PC-3 (cell line): Measurements from ENCODE around the gene FSTL4. TPM values are rescaled to one million over a fixed set of nuclear protein-coding genes. Genes with fewer than 3 reads are reported as not detected.

Experiments
- ATAC-seq: fragments of 200-7000 bp; cut with Tn5 transposase; 2 replicates; pipeline ENCODE4 v1.9.1; 2020; ENCODE audit warnings: mild to moderate bottlenecking, moderate library complexity
- BruUV-seq: library from RNA; stranded (reverse); fragments of 400-500 nt; replicated peaks from 2 replicates; lab custom pipeline; 2021; lab: Mats Ljungman, UMichigan
- CTCF ChIA-PET: fragments of 300-600 bp; sonication (Branson Sonifier 250); formaldehyde crosslinking; loops from one replicate; lab custom pipeline; 2022; ENCODE audit warnings: antibody characterized with exemption; lab: Charles Lee
- POLR2A ChIA-PET: fragments of 300-600 bp; sonication (Branson Sonifier 250); formaldehyde crosslinking; loops from one replicate; lab custom pipeline; 2022; ENCODE audit warnings: antibody characterized with exemption; ENCODE audit not compliant: unreplicated experiment; lab: Charles Lee
- DNase-seq: peaks from one replicate; pipeline ENCODE4 v3.0.0-alpha.2; 2015
- H2AFZ ChIP-seq: fragments of 300-600 bp; sonication (generic); 2 replicates; pipeline ENCODE4 v1.6.0; 2016; ENCODE audit warnings: antibody characterized with exemption, low read length
- H3F3A ChIP-seq: fragments of 300-600 bp; sonication (generic); one replicate; pipeline ENCODE4 v1.6.0; 2017; ENCODE audit warnings: antibody characterized with exemption, low read length, control low read depth, mild to moderate bottlenecking; ENCODE audit not compliant: unreplicated experiment
- H3K27ac ChIP-seq: fragments of 300-600 bp; sonication (generic); 2 replicates; pipeline ENCODE4 v1.5.1; 2016; ENCODE audit warnings: mild to moderate bottlenecking, low read length
- H3K27me3 ChIP-seq: fragments of 300-600 bp; sonication (generic); 2 replicates; pipeline ENCODE4 v1.6.1; 2016; ENCODE audit warnings: low read length, mixed read lengths
- H3K36me3 ChIP-seq: fragments of 300-600 bp; sonication (generic); 2 replicates; pipeline ENCODE4 v1.6.1; 2016; ENCODE audit warnings: low read depth, mixed run types, low read length, mixed read lengths
- H3K4me1 ChIP-seq: fragments of 300-600 bp; sonication (generic); 2 replicates; pipeline ENCODE4 v1.5.1; 2016; ENCODE audit warnings: low read length; ENCODE audit not compliant: insufficient read depth
- H3K4me2 ChIP-seq: fragments of 300-600 bp; sonication (generic); 2 replicates; pipeline ENCODE4 v1.6.0; 2016; ENCODE audit warnings: low read length
- H3K4me3 ChIP-seq: fragments of 300-600 bp; sonication (generic); 2 replicates; pipeline ENCODE4 v1.5.1; 2016; ENCODE audit warnings: mild to moderate bottlenecking, low read length, mixed read lengths
- H3K79me2 ChIP-seq: fragments of 300-600 bp; sonication (generic); 2 replicates; pipeline ENCODE4 v1.6.1; 2017; ENCODE audit warnings: low read length, mixed read lengths
- H3K9ac ChIP-seq: fragments of 300-600 bp; sonication (generic); 2 replicates; pipeline ENCODE4 v1.6.0; 2016; ENCODE audit warnings: mild to moderate bottlenecking, low read length
- H3K9me2 ChIP-seq: fragments of 300-600 bp; sonication (generic); replicated peaks from 2 replicates; pipeline ENCODE4 v1.6.1; 2016; ENCODE audit warnings: mixed run types, low read length, mixed read lengths
- H3K9me3 ChIP-seq: fragments of 300-600 bp; sonication (generic); 2 replicates; pipeline ENCODE4 v1.6.1; 2016; ENCODE audit warnings: low read length, mixed read lengths
- H4K20me1 ChIP-seq: fragments of 300-600 bp; sonication (generic); 2 replicates; pipeline ENCODE4 v1.6.1; 2016; ENCODE audit warnings: low read length, mixed read lengths
- CTCF ChIP-seq: fragments of 300-600 bp; sonication (generic); conservative IDR thresholded peaks from 2 replicates; pipeline ENCODE4 v1.5.1; 2017; ENCODE audit warnings: antibody characterized with exemption, low read depth, mild to moderate bottlenecking, low read length
- EZH2 ChIP-seq: fragments of 300-600 bp; sonication (generic); IDR thresholded peaks from one replicate; pipeline ENCODE4 v1.6.1; 2017; ENCODE audit warnings: antibody characterized with exemption, mild to moderate bottlenecking, low read length; ENCODE audit not compliant: unreplicated experiment
- EZH2phosphoT487 ChIP-seq: fragments of 300-600 bp; sonication (generic); IDR thresholded peaks from 2 replicates; pipeline ENCODE4 v1.6.1; 2018; ENCODE audit warnings: mild to moderate bottlenecking, antibody characterized with exemption, low read length, borderline replicate concordance
- intact Hi-C: fragments of 100-400 bp; cut with micrococcal nuclease; formaldehyde crosslinking; loops from 2 replicates; pipeline ENCODE4 v1.9.0; 2023
- total RNA-seq: library from RNA; depleted of rRNA; stranded (reverse); fragments of >200 nt; gene quantifications from 2 replicates; pipeline ENCODE4 v1.2.3, GENCODE V29; 2014

The FSTL4 gene
- total RNA-seq, 1 experiment from 2014 or later = 4.2 TPM

- ChIA-PET CTCF (no interaction called here), POLR2A (no interaction called here)
- Histone ChIP-seq H3F3A (no peaks in the 10 kb centered on the region), H3K4me3 (no peak overlapping the region), H3K79me2 (no peaks in the 10 kb centered on the region), H3K9me2 (no peaks in the 10 kb centered on the region), H3K9me3 (no peaks in the 10 kb centered on the region), H4K20me1 (no peaks in the 10 kb centered on the region), H3K27me3 (no peaks in the 10 kb centered on the region), H2AFZ (no peak overlapping the region), H3K4me1 (no peaks in the 10 kb centered on the region), H3K4me2 (no peak overlapping the region), H3K36me3 (no peaks in the 10 kb centered on the region), H3K27ac (no peak overlapping the region), H3K9ac (no peak overlapping the region)
- BruUV-seq = no TSS peak
- ATAC-seq (no peak), DNase-seq (no peak)
- intact Hi-C loops = no loop called here
- TF ChIP-seq EZH2 = no peak
Measured at GRCh38 chr5:133402775-133403174, 209.6 kb downstream of the FSTL4 start.

GRCh38 chr5:133401731-133402347 is 210.5 kb downstream of the FSTL4 start:
- Histone ChIP-seq H3F3A (no peaks in the 10 kb centered on the region), H3K27ac (no peak overlapping the region), H3K9me2 (no peaks in the 10 kb centered on the region), H3K4me3 (no peak overlapping the region), H3K27me3 (no peaks in the 10 kb centered on the region), H3K79me2 (no peaks in the 10 kb centered on the region), H4K20me1 (no peaks in the 10 kb centered on the region), H2AFZ (no peak overlapping the region), H3K4me1 (no peaks in the 10 kb centered on the region), H3K36me3 (no peaks in the 10 kb centered on the region), H3K4me2 (no peak overlapping the region), H3K9ac (no peak overlapping the region), H3K9me3 (no peaks in the 10 kb centered on the region)
- intact Hi-C loops = no loop called here
- ChIA-PET POLR2A (no interaction called here), CTCF (no interaction called here)
- BruUV-seq = no TSS peak
- ATAC-seq = no peak
- DNase-seq = no peak
- no peak for TF ChIP-seq EZH2
- TF ChIP-seq EZH2phosphoT487 = no peak
- no peak for TF ChIP-seq CTCF

- no peak for TF ChIP-seq EZH2phosphoT487
- CTCF ChIA-PET = no interaction called here
- intact Hi-C loops = no loop called here
Measured at GRCh38 chr5:133400831-133401351, 211.4 kb downstream of the FSTL4 start.

More at GRCh38 chr5:133400831-133401351, 211.4 kb downstream of the FSTL4 start:
- POLR2A ChIA-PET = no interaction called here
- DNase-seq (no peak), ATAC-seq (no peak)
- Histone ChIP-seq H3F3A (no peaks in the 10 kb centered on the region), H3K27ac (no peak overlapping the region), H3K4me1 (no peaks in the 10 kb centered on the region), H3K9me3 (no peaks in the 10 kb centered on the region), H3K79me2 (no peaks in the 10 kb centered on the region), H4K20me1 (no peaks in the 10 kb centered on the region), H3K9ac (no peak overlapping the region), H3K36me3 (no peaks in the 10 kb centered on the region), H3K4me3 (no peak overlapping the region), H3K4me2 (no peak overlapping the region), H2AFZ (no peak overlapping the region), H3K9me2 (no peaks in the 10 kb centered on the region), H3K27me3 (no peaks in the 10 kb centered on the region)
- no TSS peak for BruUV-seq
